LHCN-M2 (cell line): ENCODE measurements around the gene ANKRD55. TPM values are rescaled to one million over a fixed set of nuclear protein-coding genes. Genes with fewer than 3 reads are reported as not detected.
"Not testable (repeated sequence)": the region's sequence is repeated elsewhere in the genome, so short reads cannot be mapped to it uniquely, and the experiment has no call there.

Experiments
- DNase-seq: peaks from one replicate; pipeline ENCODE4 v3.0.0-alpha.2; 2012; ENCODE audit warnings: low read depth
- total RNA-seq: library from RNA; depleted of rRNA; stranded (reverse); fragments of >200 nt; gene quantifications from 2 replicates; pipeline ENCODE4 v1.2.3, GENCODE V29; 2014

Gene ANKRD55
- total RNA-seq, 1 experiment from 2014 or later, result not detected

GRCh38 chr5:56146674-56147073, 86.5 kb downstream of the ANKRD55 start:
- no peak for DNase-seq

GRCh38 chr5:56145511-56145910, 87.6 kb downstream of the ANKRD55 start:
- no peak for DNase-seq

GRCh38 chr5:56145106-56145505, 88.0 kb downstream of the ANKRD55 start:
- DNase-seq, result no peak

GRCh38 chr5:56144211-56144610, 88.9 kb downstream of the ANKRD55 start:
- DNase-seq, result no peak

- DNase-seq, result no peak
Measured at GRCh38 chr5:56143373-56143714, 89.8 kb downstream of the ANKRD55 start.

- DNase-seq, result no peak
Measured at GRCh38 chr5:56142614-56143372, 90.3 kb downstream of the ANKRD55 start.

- no peak for DNase-seq
Measured at GRCh38 chr5:56142233-56142613, 90.9 kb downstream of the ANKRD55 start.

- no peak for DNase-seq
Measured at GRCh38 chr5:56140073-56140472, 93.1 kb downstream of the ANKRD55 start.

GRCh38 chr5:56130664-56131063, 102.5 kb downstream of the ANKRD55 start:
- no peak for DNase-seq

- no peak for DNase-seq
Measured at GRCh38 chr5:56129288-56129687, 103.8 kb downstream of the ANKRD55 start.

GRCh38 chr5:56128113-56128512, 105.0 kb downstream of the ANKRD55 start:
- DNase-seq, result no peak

- no peak for DNase-seq
Measured at GRCh38 chr5:56126487-56127179, 106.5 kb downstream of the ANKRD55 start.

- peak; percentile 99 for DNase-seq
Measured at GRCh38 chr5:56123531-56124243, 109.4 kb downstream of the ANKRD55 start.

- DNase-seq, result not testable (repeated sequence)
Measured at GRCh38 chr5:56122360-56122985, 110.7 kb downstream of the ANKRD55 start.

- no peak for DNase-seq
Measured at GRCh38 chr5:56119050-56119449, 114.1 kb downstream of the ANKRD55 start.

GRCh38 chr5:56116599-56117141, 116.5 kb downstream of the ANKRD55 start:
- no peak for DNase-seq

- DNase-seq, result no peak
Measured at GRCh38 chr5:56115589-56115988, 117.5 kb downstream of the ANKRD55 start.

GRCh38 chr5:56112526-56113121, 120.5 kb downstream of the ANKRD55 start:
- no peak for DNase-seq

GRCh38 chr5:56111404-56111781, 121.7 kb downstream of the ANKRD55 start:
- no peak for DNase-seq

GRCh38 chr5:56110646-56111403, 122.3 kb downstream of the ANKRD55 start:
- DNase-seq, result no peak

GRCh38 chr5:56108246-56108645, 124.9 kb downstream of the ANKRD55 start:
- DNase-seq, result no peak
